Gastrocnemius medialis (tissue), 4 donors: ENCODE measurements around the gene ARL5C. TPM values are rescaled to one million over a fixed set of nuclear protein-coding genes. Genes with fewer than 3 reads are reported as not detected.

ENCODE experiments used
- ATAC-seq, 2 donors: fragments of 150-250 bp; one replicate each; pipeline ENCODE4 v1.9.1; 2016
- DNase-seq, 2 donors: peaks; one replicate each; pipeline ENCODE4 v3.0.0-alpha.2; 2019
- H3K27ac ChIP-seq, 4 donors: fragments of 200-600 bp; sonication (generic); 1 replicate in 1 of 4; 2 replicates in 3 of 4; pipeline ENCODE4 v1.5.1; 2016 to 2018; ENCODE audit warnings: mild to moderate bottlenecking in 2 of 4, moderate library complexity in 1 of 4
- H3K27me3 ChIP-seq, 3 donors: fragments of 200-600 bp; sonication (generic) in 2 of 3; 1 replicate in 1 of 3; 2 replicates in 2 of 3; pipeline versions ENCODE4 v1.5.1 to v1.6.0; 2016 to 2019; ENCODE audit warnings: mild to moderate bottlenecking in 1 of 3, moderate library complexity in 1 of 3
- H3K36me3 ChIP-seq, 2 donors: fragments of 200-600 bp; sonication (generic) in 1 of 2; one replicate each; pipeline ENCODE4 v1.5.1; 2017 to 2018
- H3K4me1 ChIP-seq, 2 donors: fragments of 200-600 bp; sonication (generic) in 1 of 2; one replicate each; pipeline ENCODE4 v1.5.1; 2016 to 2017; ENCODE audit warnings: mild to moderate bottlenecking in 2 of 2
- H3K4me3 ChIP-seq, 4 donors: fragments of 200-600 bp; sonication (generic) in 3 of 4; 1 replicate in 1 of 4; 2 replicates in 3 of 4; pipeline ENCODE4 v1.5.1; 2016 to 2019; ENCODE audit warnings: mild to moderate bottlenecking in 2 of 4
- H3K9me3 ChIP-seq, 3 donors: fragments of 200-600 bp; sonication (generic) in 2 of 3; 1 replicate in 1 of 3; 2 replicates in 2 of 3; pipeline ENCODE4 v1.5.1; 2016 to 2019
- POLR2A ChIP-seq, 2 donors: fragments of 450-650 bp; IDR thresholded peaks; one replicate each; pipeline ENCODE4 v1.6.1; 2017; ENCODE audit warnings: antibody characterized with exemption in 2 of 2, mild to moderate bottlenecking in 2 of 2, moderate library complexity in 2 of 2
- in situ Hi-C, 4 donors: fragments of 200-750 bp; cut with MboI; loops; one replicate each; pipeline versions ENCODE4 v1.15.0 to v1.8.0; 2017; ENCODE audit warnings: low sequenced_read_pairs in 4 of 4
- intact Hi-C: fragments of 100-400 bp; cut with DNase I; formaldehyde crosslinking; loops from one replicate; pipeline ENCODE4 v1.15.1; 2023; ENCODE audit warnings: low total_unique reads
- total RNA-seq, 4 donors: library from RNA; depleted of rRNA; stranded (reverse); fragments of >200 nt; gene quantifications; one replicate each; pipeline versions ENCODE4 v1.1.0 to v1.2.3, GENCODE V29; 2016
- TF ChIP-seq, protein P1 (sequence below), 5 experiments: fragments of 450-650 bp in 3 of 5; fragments of 200-600 bp in 2 of 5; sonication (generic) in 2 of 5; IDR thresholded peaks in 4 of 5; conservative IDR thresholded peaks in 1 of 5; 1 replicate in 4 of 5; 2 replicates in 1 of 5; pipeline ENCODE4 v1.5.1; 2016 to 2019; ENCODE audit warnings: antibody characterized with exemption in 5 of 5, mild to moderate bottlenecking in 3 of 5, moderate library complexity in 3 of 5

The ARL5C gene
- total RNA-seq, 4 donors from 2014 or later = 0.20 to 0.22 TPM; not detected in 2

DNA sequence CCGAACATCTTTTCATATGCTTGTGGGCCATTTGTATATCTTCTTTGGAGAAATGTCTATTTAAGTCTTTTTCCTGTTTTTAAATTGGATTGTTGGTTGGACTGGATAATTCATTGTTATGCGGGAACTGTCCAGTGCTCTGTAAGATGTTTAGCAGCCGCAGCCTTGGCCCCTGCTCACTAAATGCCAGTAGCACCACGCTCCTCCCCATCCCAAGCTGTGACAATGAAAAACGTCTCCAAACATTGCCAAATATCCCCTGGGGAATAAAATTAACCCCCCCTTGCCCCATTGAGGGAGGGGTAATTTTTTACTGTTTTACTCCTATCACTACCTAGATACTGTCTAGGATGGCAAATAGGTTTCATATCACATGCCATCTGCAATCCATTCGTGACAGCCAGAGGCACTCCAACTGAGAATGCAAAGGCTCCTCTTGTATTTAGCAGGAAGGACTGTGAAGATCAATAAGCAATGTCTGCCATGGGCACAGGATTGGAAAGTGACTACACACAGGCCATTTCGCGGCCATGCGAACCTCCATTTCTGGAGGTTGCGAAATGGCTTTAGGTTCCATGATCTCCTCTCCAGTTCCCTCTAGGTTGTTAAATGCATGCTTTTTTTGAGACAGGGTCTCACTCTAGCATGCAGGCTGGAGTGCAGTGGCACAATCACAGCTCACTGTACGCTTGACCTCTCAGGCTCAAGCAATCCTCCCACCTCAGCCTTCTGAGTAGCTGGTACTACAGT, 23.9 kb downstream of the ARL5C start:
- DNase-seq = no peak
- in situ Hi-C loops = loop anchor here in 2 of 4 donors (10.0 kb wide), 2 partner anchors 77 to 157 kb away; no protein-coding TSS in a partner anchor
- no peak overlapping the region for H3K4me3 ChIP-seq
- ATAC-seq = no peak
- no peak overlapping the region for H3K27ac ChIP-seq
- intact Hi-C loops = no loop called here
- TF ChIP-seq, protein P1, sequence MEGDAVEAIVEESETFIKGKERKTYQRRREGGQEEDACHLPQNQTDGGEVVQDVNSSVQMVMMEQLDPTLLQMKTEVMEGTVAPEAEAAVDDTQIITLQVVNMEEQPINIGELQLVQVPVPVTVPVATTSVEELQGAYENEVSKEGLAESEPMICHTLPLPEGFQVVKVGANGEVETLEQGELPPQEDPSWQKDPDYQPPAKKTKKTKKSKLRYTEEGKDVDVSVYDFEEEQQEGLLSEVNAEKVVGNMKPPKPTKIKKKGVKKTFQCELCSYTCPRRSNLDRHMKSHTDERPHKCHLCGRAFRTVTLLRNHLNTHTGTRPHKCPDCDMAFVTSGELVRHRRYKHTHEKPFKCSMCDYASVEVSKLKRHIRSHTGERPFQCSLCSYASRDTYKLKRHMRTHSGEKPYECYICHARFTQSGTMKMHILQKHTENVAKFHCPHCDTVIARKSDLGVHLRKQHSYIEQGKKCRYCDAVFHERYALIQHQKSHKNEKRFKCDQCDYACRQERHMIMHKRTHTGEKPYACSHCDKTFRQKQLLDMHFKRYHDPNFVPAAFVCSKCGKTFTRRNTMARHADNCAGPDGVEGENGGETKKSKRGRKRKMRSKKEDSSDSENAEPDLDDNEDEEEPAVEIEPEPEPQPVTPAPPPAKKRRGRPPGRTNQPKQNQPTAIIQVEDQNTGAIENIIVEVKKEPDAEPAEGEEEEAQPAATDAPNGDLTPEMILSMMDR (IDR thresholded peaks at IDR 0.05 in 4 of 5, conservative IDR thresholded peaks at IDR 0.05 in 1 of 5) = no peak
- no peak for TF ChIP-seq POLR2A (IDR thresholded peaks at IDR 0.05)
- no peaks in the 10 kb centered on the region for H3K9me3 ChIP-seq
- peaks cover 4 to 6% of the 10 kb centered on the region in 2 donors for H3K4me1 ChIP-seq
- no peaks in the 10 kb centered on the region for H3K27me3 ChIP-seq
- H3K36me3 ChIP-seq = no peaks in the 10 kb centered on the region

DNA sequence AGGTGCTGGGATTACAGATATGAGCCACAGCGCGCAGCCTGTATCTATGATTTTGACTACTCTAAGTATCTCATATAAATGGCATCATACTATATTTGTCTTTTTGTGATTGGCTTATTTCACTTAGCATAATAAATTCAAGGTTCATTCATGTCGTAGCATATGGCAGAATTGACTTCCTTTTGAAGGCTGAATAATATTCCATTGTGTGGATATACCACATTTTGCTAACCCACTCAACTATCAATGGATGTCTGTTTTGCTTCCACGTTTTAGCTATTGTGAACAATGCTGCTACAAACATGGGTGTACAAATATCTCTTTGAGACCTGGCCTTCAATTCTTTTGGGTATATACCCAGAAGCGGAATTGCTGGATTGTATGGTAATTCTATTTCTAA, 24.7 kb downstream of the ARL5C start:
- Histone ChIP-seq H3K4me1 (peaks cover 4 to 6% of the 10 kb centered on the region in 2 donors), H3K27ac (no peak overlapping the region), H3K9me3 (no peaks in the 10 kb centered on the region), H3K4me3 (no peak overlapping the region), H3K27me3 (no peaks in the 10 kb centered on the region), H3K36me3 (no peaks in the 10 kb centered on the region)
- ATAC-seq (no peak), DNase-seq (no peak)
- TF ChIP-seq POLR2A (IDR thresholded peaks at IDR 0.05) = no peak
- TF ChIP-seq, protein P1 (IDR thresholded peaks at IDR 0.05 in 4 of 5, conservative IDR thresholded peaks at IDR 0.05 in 1 of 5) = no peak
- intact Hi-C loops (no loop called here), in situ Hi-C loops (loop anchor here in 2 of 4 donors (10.0 kb wide), 2 partner anchors 76 to 156 kb away; no protein-coding TSS in a partner anchor)

DNA sequence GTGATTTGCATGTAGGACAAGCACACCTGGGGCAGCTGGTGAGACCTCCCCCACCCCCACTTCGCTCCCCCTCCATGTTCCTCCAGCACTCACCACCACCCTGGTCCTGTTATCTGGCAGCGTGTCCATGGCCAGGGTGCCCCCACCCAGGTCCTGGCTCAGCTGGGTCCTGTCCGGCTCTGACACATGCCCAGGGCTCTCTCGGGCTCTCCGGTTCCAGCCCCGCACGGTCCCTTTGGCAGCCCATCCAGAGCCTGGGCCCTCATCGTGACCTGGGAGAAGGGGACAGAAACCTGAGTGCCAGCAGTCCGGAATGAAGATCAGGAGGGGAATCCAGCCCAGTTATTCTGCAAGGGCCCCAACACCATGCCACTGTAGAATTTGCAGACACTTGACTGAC, 26.4 kb downstream of the ARL5C start:
- intact Hi-C loops = no loop called here
- peak overlapping the region in 1 of 4 donors; percentile 43 for H3K27ac ChIP-seq

DNA sequence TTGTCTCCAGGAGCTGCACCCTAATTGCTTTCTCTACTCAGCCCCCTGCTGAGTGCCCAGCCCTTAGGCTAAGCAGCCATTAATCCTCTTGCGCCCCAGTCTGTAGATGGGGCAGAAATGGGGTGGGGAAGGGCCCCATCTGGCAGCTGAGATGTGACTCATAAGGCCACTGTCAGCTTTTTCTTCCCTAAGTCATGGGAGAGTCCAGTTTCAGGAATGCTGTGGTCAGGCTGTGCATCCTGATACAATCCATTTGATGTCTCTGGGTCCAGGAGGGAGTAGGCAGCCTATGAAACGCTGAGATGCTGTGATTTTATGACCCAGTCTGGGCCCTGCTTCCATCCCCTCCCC, 26.8 kb downstream of the ARL5C start:
- H3K9me3 ChIP-seq = no peaks in the 10 kb centered on the region
- no peaks in the 10 kb centered on the region for H3K27me3 ChIP-seq
- in situ Hi-C loops = no loop called here
- no peaks in the 10 kb centered on the region for H3K36me3 ChIP-seq
- peak overlapping the region in 3 of 4 donors; percentile 9 to 43 (median 37) for H3K27ac ChIP-seq
- TF ChIP-seq, protein P1 (IDR thresholded peaks at IDR 0.05 in 4 of 5, conservative IDR thresholded peaks at IDR 0.05 in 1 of 5) = no peak
- TF ChIP-seq POLR2A (IDR thresholded peaks at IDR 0.05) = no peak
- intact Hi-C loops = no loop called here
- no peaks in the 10 kb centered on the region for H3K4me1 ChIP-seq
- no peak for DNase-seq
- no peak for ATAC-seq
- no peak overlapping the region for H3K4me3 ChIP-seq

More for the DNA sequence above, 26.4 kb downstream of the ARL5C start:
- Histone ChIP-seq H3K27me3 (no peaks in the 10 kb centered on the region), H3K36me3 (no peaks in the 10 kb centered on the region), H3K4me3 (no peak overlapping the region), H3K4me1 (peaks cover 0 to under 1% of the 10 kb centered on the region in 2 donors), H3K9me3 (no peaks in the 10 kb centered on the region)
- no peak for ATAC-seq
- in situ Hi-C loops = no loop called here
- TF ChIP-seq, protein P1 (IDR thresholded peaks at IDR 0.05 in 4 of 5, conservative IDR thresholded peaks at IDR 0.05 in 1 of 5) = no peak
- TF ChIP-seq POLR2A (IDR thresholded peaks at IDR 0.05) = no peak
- DNase-seq = no peak
